ENCODE data around the gene TMEM91. TPM values are rescaled to one million over a fixed set of nuclear protein-coding genes. Genes with fewer than 3 reads are reported as not detected.

The TMEM91 gene
- total and polyA plus RNA-seq, 9 of the 15 experiments (the other 6 are each of a cell fraction or from before 2014, with no cell fraction given), result 1.2 to 5.2 (median 2.7) TPM

- TF ChIP-seq SRSF9 (IDR thresholded peaks at IDR 0.05; ENCODE audit: borderline replicate concordance, low read depth, low read length) (no peak), SOX6 (IDR thresholded peaks at IDR 0.05) (peak; percentile 66; the same call in 1 of the 2 replicates), TOE1 (IDR thresholded peaks at IDR 0.05; ENCODE audit: borderline replicate concordance) (no peak; the same call in 1 of the 2 replicates), TOE1 (CRISPR knock-in tag; IDR thresholded peaks at IDR 0.05; ENCODE audit: borderline replicate concordance, low read depth) (no peak), FOSL1 (tag; conservative IDR thresholded peaks at IDR 0.05) (peak; percentile 96), ZBTB40 (IDR thresholded peaks at IDR 0.05) (no peak), ZBTB40 (CRISPR knock-in tag; IDR thresholded peaks at IDR 0.05) (no peak), RBM39 (optimal IDR thresholded peaks at IDR 0.05; ENCODE audit: low read depth, low read length) (no peak), GABPB2 (CRISPR knock-in tag; conservative IDR thresholded peaks at IDR 0.05) (no peak), GMEB1 (CRISPR knock-in tag; IDR thresholded peaks at IDR 0.05) (no peak), PYGO2 (tag; IDR thresholded peaks at IDR 0.05) (no peak), MAFG (tag; conservative IDR thresholded peaks at IDR 0.05) (peak; percentile 79), THAP12 (CRISPR knock-in tag; IDR thresholded peaks at IDR 0.05) (no peak), IRF9 (tag; IDR thresholded peaks at IDR 0.05) (no peak), XRCC3 (IDR thresholded peaks at IDR 0.05) (no peak)
Measured at GRCh38 chr19:41367848-41368301, 8.5 kb upstream of the TMEM91 start (continued).

Measured in K562 (cell line).